Measurements from ENCODE around the gene MFSD6.

DNA sequence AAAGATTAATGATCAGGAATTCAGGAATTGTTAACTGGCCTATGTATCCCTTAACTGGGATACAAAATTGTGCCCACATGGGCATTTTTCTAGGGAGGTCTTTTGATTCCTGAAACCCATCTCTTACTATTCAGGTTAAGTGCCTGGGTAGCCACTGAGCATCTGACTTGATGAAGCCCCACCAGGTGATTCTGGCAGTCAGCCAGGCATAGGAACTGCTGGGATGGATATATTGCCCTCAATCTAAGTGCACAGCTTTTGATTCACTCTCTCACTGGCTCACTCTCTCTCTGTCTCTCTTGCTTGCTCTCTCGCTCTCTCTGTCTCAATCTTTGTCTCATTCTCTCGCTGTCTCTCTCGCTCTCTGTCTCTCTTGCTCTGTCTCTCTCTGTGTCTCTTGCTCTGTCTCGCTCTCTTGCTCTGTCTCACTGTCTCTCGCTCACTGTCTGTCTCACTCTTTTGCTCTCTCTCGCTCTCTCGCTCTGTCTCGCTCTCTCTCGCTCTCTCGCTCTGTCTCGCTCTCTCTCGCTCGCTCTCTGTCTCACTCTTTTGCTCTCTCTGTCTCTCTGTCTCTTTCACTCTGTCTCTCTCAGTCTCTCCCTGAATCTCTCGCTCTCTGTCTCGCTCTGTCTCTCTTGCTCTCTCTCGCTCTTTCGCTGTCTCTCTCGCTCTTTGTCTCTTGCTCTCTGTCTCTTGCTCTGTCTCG lies 42.5 kb upstream of the MFSD6 start:
- no peak for TF ChIP-seq CTCF (conservative IDR thresholded peaks at IDR 0.05)
- no peak for TF ChIP-seq ZFX (IDR thresholded peaks at IDR 0.05)
